Measurements from ENCODE around the gene ZNF667. TPM values are rescaled to one million over a fixed set of nuclear protein-coding genes. Genes with fewer than 3 reads are reported as not detected.

ZNF667 gene
- 0.71 and 0.86 TPM in 2 replicates for total RNA-seq

GRCh38 chr19:56476651-56477428 lies at the start of gene ZNF667:
Gene ZNF667 (minus strand): TSS chr19:56477345. CDS start chr19:56462370, 14,975 bp downstream.

GRCh38 chr19:56507446-56508289 lies 30.5 kb upstream of the ZNF667 start, which contains the start of gene ZNF471:
Gene ZNF471 (plus strand): TSS chr19:56507855. CDS start chr19:56511572, 3,717 bp downstream.

GRCh38 chr19:56403764-56404704 lies 73.1 kb downstream of the ZNF667 start, which contains the start of gene ZNF583:
Gene ZNF583 (plus strand): TSS chr19:56404332. CDS start chr19:56407115, 2,783 bp downstream.

GRCh38 chr19:56393119-56394012 lies 83.8 kb downstream of the ZNF667 start, which contains the start of gene ZNF582:
Gene ZNF582 (minus strand): TSS chr19:56393534. CDS start chr19:56391752, 1,782 bp downstream.

Other genes with a start within 250 kb of the ZNF667 start
- not detected in 2 replicates for gene EDDM13, start 204.6 kb downstream of the ZNF667 start, total RNA-seq
- gene ZSCAN5A, start 162.5 kb downstream of the ZNF667 start, total RNA-seq: 1.7 and 9.0 TPM in 2 replicates
- 0.35 and 0.58 TPM in 2 replicates for gene ZNF582, start 83.8 kb downstream of the ZNF667 start, total RNA-seq
- 0.86 and 1.8 TPM in 2 replicates for gene ZNF583, start 73.0 kb downstream of the ZNF667 start, total RNA-seq
- 0.71 and 1.2 TPM in 2 replicates for gene ZNF471, start 30.5 kb upstream of the ZNF667 start, total RNA-seq
- gene ZFP28, start 61.6 kb upstream of the ZNF667 start, total RNA-seq: 2.9 and 8.0 TPM in 2 replicates
- gene ZNF470, start 90.1 kb upstream of the ZNF667 start, total RNA-seq: 1.2 TPM in 2 replicates
- gene ZNF71, start 118.0 kb upstream of the ZNF667 start, total RNA-seq: 3.5 and 4.4 TPM in 2 replicates
- 0.18 TPM in 1 of 2 replicates, not detected in the other for gene SMIM17, start 165.8 kb upstream of the ZNF667 start, total RNA-seq
- not detected in 2 replicates for gene ZNF835, start 194.4 kb upstream of the ZNF667 start, total RNA-seq

All from myometrial cell (primary cell).